ENCODE results near the gene PCDH9. TPM values are rescaled to one million over a fixed set of nuclear protein-coding genes. Genes with fewer than 3 reads are reported as not detected.

The PCDH9 gene
- total RNA-seq, 4 donors from 2014 or later, result 0.57 to 1.7 (median 0.97) TPM

- Histone ChIP-seq H3K9me3 (no peaks in the 10 kb centered on the region), H3K36me3 (no peaks in the 10 kb centered on the region), H3K4me1 (no peaks in the 10 kb centered on the region), H3K27me3 (no peaks in the 10 kb centered on the region), H3K27ac (no peak overlapping the region), H3K4me3 (no peak overlapping the region)
- TF ChIP-seq POLR2A (IDR thresholded peaks at IDR 0.05) (no peak), CTCF (IDR thresholded peaks at IDR 0.05) (no peak)
- no peak for DNase-seq
Observed at GRCh38 chr13:66415444-66415843, 814.7 kb downstream of the PCDH9 start.

- Histone ChIP-seq H3K36me3 (no peaks in the 10 kb centered on the region), H3K27me3 (no peaks in the 10 kb centered on the region), H3K4me1 (no peaks in the 10 kb centered on the region), H3K9me3 (no peaks in the 10 kb centered on the region), H3K27ac (no peak overlapping the region), H3K4me3 (no peak overlapping the region)
- no peak for TF ChIP-seq CTCF (IDR thresholded peaks at IDR 0.05)
- TF ChIP-seq POLR2A (IDR thresholded peaks at IDR 0.05), result no peak
- DNase-seq, result no peak
Observed at GRCh38 chr13:66414066-66414800, 815.9 kb downstream of the PCDH9 start.

- H3K4me1 ChIP-seq, result no peaks in the 10 kb centered on the region
- H3K27ac ChIP-seq, result no peak overlapping the region
- no peak for DNase-seq
- H3K36me3 ChIP-seq, result no peaks in the 10 kb centered on the region
- TF ChIP-seq POLR2A (IDR thresholded peaks at IDR 0.05) (no peak), CTCF (IDR thresholded peaks at IDR 0.05) (no peak)
- no peak overlapping the region for H3K4me3 ChIP-seq
- no peaks in the 10 kb centered on the region for H3K9me3 ChIP-seq
- H3K27me3 ChIP-seq, result no peaks in the 10 kb centered on the region
Observed at GRCh38 chr13:66410314-66410713, 819.8 kb downstream of the PCDH9 start.

GRCh38 chr13:66409542-66409941, 820.6 kb downstream of the PCDH9 start:
- H3K9me3 ChIP-seq, result no peaks in the 10 kb centered on the region
- no peaks in the 10 kb centered on the region for H3K36me3 ChIP-seq
- no peaks in the 10 kb centered on the region for H3K4me1 ChIP-seq
- H3K4me3 ChIP-seq, result no peak overlapping the region
- no peak for TF ChIP-seq CTCF (IDR thresholded peaks at IDR 0.05)
- no peak for TF ChIP-seq POLR2A (IDR thresholded peaks at IDR 0.05)
- DNase-seq, result no peak
- no peaks in the 10 kb centered on the region for H3K27me3 ChIP-seq
- H3K27ac ChIP-seq, result no peak overlapping the region

- Histone ChIP-seq H3K27ac (no peak overlapping the region), H3K4me1 (no peaks in the 10 kb centered on the region), H3K27me3 (no peaks in the 10 kb centered on the region), H3K4me3 (no peak overlapping the region), H3K9me3 (no peaks in the 10 kb centered on the region), H3K36me3 (no peaks in the 10 kb centered on the region)
- DNase-seq, result no peak
- TF ChIP-seq CTCF (IDR thresholded peaks at IDR 0.05), result no peak
- TF ChIP-seq POLR2A (IDR thresholded peaks at IDR 0.05), result no peak
Observed at GRCh38 chr13:66407128-66407527, 823.0 kb downstream of the PCDH9 start.

Data from Peyer's patch (tissue), 4 donors.